ENCODE results near the gene ARHGEF25. TPM values are rescaled to one million over a fixed set of nuclear protein-coding genes. Genes with fewer than 3 reads are reported as not detected.

The ARHGEF25 gene
- total RNA-seq: 15.0 TPM
- polyA plus RNA-seq (ENCODE audit: insufficient read depth, low read depth, low replicate concordance): 10.9 TPM
- long read RNA-seq, donor 1, partial matches to known transcripts: 0 of 2 reads
- long read RNA-seq, donor 1, other reads (novel, unspliced or antisense): 0 of 2 reads
- long read RNA-seq, donor 2, partial matches to known transcripts: 8 of 8 reads
- long read RNA-seq, donor 2, other reads (novel, unspliced or antisense): 0 of 8 reads
- long read RNA-seq, donor 3, partial matches to known transcripts: 0 of 2 reads
- long read RNA-seq, donor 3, other reads (novel, unspliced or antisense): 0 of 2 reads
- long read RNA-seq, donor 4: 0 reads
- long read RNA-seq, donor 5: 0 reads
- long read RNA-seq, donor 6: 0 reads
- long read RNA-seq, donor 7: 0 reads
- long read RNA-seq, donor 8, partial matches to known transcripts: 9 of 10 reads
- long read RNA-seq, donor 8, other reads (novel, unspliced or antisense): 0 of 10 reads
- long read RNA-seq, donor 9: 0 reads
- long read RNA-seq, donor 10, partial matches to known transcripts: 7 of 8 reads
- long read RNA-seq, donor 10, other reads (novel, unspliced or antisense): 0 of 8 reads

DNA sequence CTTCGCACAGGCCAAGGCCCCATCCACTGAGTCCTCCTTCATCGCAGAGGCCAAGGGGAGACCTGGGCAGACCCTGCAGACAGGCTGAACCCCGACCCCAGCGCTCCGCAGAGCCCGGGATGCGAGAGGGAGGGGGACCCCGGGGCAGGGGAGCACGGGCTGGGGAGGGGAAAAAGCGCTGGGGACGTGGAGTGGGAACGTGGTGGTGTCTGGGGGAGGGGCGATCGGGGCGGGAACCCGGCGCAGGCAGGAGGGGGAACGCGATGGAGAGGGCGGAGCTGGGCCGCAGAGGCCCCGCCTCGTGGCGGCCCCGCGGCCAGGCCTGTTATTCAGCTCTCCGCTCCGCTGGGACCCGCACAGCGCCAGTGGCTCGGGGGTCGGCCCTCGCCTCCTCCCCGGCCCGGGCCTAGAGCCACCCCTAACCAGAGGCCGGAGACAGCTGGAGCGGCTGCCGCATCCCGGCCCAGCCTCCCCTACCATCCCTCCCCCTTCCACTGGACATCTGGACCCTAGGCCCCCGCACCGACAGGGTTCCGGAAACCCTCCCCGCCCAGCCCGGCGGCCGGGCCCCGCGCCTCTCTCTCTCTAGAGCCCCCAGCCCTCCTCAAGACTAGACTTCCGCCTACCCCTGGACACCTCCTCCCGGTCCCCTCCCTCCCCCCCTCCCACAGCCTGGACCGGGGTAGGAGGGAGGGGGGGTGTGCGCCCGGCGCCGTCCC lies at the start of gene ARHGEF25:
Gene ARHGEF25, plus strand, starts transcription at position 328 of the 719 bp plus-strand sequence. CDS start 460 bp downstream, outside the sequence.
- no peaks in the 10 kb centered on the region for H3K9me3 ChIP-seq (ENCODE audit: control insufficient read depth in 2 of 3, insufficient read depth in 1 of 3, low read length in 3 of 3)
- H3K36me3 ChIP-seq (ENCODE audit: control insufficient read depth in 2 of 3, insufficient read depth in 3 of 3, low read length in 3 of 3): no peaks in the 10 kb centered on the region
- H3K27me3 ChIP-seq (ENCODE audit: control insufficient read depth, insufficient read depth, low read length): no peaks in the 10 kb centered on the region
- intact Hi-C loops (cut with DNase I): no loop called here
- peak; percentile 76 to 94 (median 88) for DNase-seq
- TF ChIP-seq, protein P1, sequence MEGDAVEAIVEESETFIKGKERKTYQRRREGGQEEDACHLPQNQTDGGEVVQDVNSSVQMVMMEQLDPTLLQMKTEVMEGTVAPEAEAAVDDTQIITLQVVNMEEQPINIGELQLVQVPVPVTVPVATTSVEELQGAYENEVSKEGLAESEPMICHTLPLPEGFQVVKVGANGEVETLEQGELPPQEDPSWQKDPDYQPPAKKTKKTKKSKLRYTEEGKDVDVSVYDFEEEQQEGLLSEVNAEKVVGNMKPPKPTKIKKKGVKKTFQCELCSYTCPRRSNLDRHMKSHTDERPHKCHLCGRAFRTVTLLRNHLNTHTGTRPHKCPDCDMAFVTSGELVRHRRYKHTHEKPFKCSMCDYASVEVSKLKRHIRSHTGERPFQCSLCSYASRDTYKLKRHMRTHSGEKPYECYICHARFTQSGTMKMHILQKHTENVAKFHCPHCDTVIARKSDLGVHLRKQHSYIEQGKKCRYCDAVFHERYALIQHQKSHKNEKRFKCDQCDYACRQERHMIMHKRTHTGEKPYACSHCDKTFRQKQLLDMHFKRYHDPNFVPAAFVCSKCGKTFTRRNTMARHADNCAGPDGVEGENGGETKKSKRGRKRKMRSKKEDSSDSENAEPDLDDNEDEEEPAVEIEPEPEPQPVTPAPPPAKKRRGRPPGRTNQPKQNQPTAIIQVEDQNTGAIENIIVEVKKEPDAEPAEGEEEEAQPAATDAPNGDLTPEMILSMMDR (IDR thresholded peaks at IDR 0.05; ENCODE audit: borderline replicate concordance, extremely low read depth, insufficient read depth): no peak
- peak within 1 kb of the TSS in 2 of 3 donors; percentile 17 to 58 for H3K9ac ChIP-seq (ENCODE audit: low read length in 3 of 3)
- H3K4me3 ChIP-seq (ENCODE audit: low read length in 3 of 3): peak within 1 kb of the TSS; percentile 34 to 54 (median 53)
- H3K27ac ChIP-seq (ENCODE audit: low read depth in 2 of 2, low read length in 2 of 2): peak within 1 kb of the TSS; percentile 63 to 84
- H3K4me1 ChIP-seq (ENCODE audit: control insufficient read depth in 2 of 3, insufficient read depth in 2 of 3, low read depth in 1 of 3, low read length in 3 of 3): peaks cover 0 to 2% (median 0%) of the 10 kb centered on the region in 3 donors
- FAIRE-seq: no peak

DNA sequence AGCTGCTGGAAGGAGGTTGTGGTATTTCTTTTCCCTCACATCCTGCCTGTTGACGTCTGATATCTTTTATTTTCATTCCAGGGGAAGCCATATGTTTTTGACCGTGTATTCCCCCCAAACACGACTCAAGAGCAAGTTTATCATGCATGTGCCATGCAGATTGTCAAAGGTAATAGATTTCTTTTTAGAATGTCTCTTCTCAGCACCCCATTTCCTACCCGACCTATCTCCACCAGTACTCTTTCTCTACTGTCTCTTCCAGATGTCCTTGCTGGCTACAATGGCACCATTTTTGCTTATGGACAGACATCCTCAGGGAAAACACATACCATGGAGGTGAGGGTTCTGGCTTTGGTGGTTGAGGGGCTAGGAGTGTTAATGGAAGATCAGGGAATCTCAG lies 47.9 kb upstream of the ARHGEF25 start:
- Histone ChIP-seq H3K4me3 (ENCODE audit: low read length in 3 of 3) (no peak overlapping the region), H3K9ac (ENCODE audit: low read length in 3 of 3) (no peak overlapping the region), H3K4me1 (ENCODE audit: control insufficient read depth in 2 of 3, insufficient read depth in 2 of 3, low read depth in 1 of 3, low read length in 3 of 3) (no peaks in the 10 kb centered on the region), H3K27me3 (ENCODE audit: control insufficient read depth, insufficient read depth, low read length) (no peaks in the 10 kb centered on the region), H3K36me3 (ENCODE audit: control insufficient read depth in 2 of 3, insufficient read depth in 3 of 3, low read length in 3 of 3) (no peaks in the 10 kb centered on the region), H3K9me3 (ENCODE audit: control insufficient read depth in 2 of 3, insufficient read depth in 1 of 3, low read length in 3 of 3) (no peaks in the 10 kb centered on the region), H3K27ac (ENCODE audit: low read depth in 2 of 2, low read length in 2 of 2) (no peak overlapping the region)
- FAIRE-seq: no peak
- no peak for DNase-seq
- TF ChIP-seq, protein P1 (IDR thresholded peaks at IDR 0.05; ENCODE audit: borderline replicate concordance, extremely low read depth, insufficient read depth): no peak
- intact Hi-C loops (cut with DNase I): no loop called here

DNA sequence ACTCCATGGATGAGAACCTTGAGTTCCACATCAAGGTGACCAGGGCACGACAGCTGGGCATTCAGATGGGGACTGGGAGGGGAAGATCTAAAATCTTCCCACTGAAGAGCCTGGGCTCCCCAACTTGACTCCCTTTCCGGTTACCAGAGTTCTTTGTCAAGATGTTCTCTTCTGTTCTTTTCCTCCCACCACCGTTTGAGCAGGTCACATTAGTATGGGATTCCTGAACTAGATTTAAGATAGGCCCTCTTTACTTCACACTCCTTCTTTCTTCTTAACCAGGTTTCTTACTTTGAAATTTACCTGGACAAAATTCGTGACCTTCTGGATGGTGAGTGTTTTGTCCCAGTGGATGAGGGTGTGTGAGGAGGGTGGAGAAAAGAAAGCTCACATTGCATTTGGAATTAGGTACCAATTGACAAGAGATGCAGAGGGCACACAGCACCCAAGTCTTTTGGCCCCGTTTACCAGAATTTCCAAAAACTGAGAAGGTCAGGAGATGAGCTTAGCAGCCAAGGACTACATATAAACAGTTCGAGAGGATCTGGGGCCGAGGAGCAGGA lies 47.0 kb upstream of the ARHGEF25 start:
- no peak overlapping the region for H3K4me3 ChIP-seq (ENCODE audit: low read length in 3 of 3)
- no peak overlapping the region for H3K9ac ChIP-seq (ENCODE audit: low read length in 3 of 3)
- H3K9me3 ChIP-seq (ENCODE audit: control insufficient read depth in 2 of 3, insufficient read depth in 1 of 3, low read length in 3 of 3): no peaks in the 10 kb centered on the region
- no peak for DNase-seq
- H3K27ac ChIP-seq (ENCODE audit: low read depth in 2 of 2, low read length in 2 of 2): no peak overlapping the region
- H3K27me3 ChIP-seq (ENCODE audit: control insufficient read depth, insufficient read depth, low read length): no peaks in the 10 kb centered on the region
- no peak for FAIRE-seq
- TF ChIP-seq, protein P1 (IDR thresholded peaks at IDR 0.05; ENCODE audit: borderline replicate concordance, extremely low read depth, insufficient read depth): no peak
- no peaks in the 10 kb centered on the region for H3K4me1 ChIP-seq (ENCODE audit: control insufficient read depth in 2 of 3, insufficient read depth in 2 of 3, low read depth in 1 of 3, low read length in 3 of 3)
- H3K36me3 ChIP-seq (ENCODE audit: control insufficient read depth in 2 of 3, insufficient read depth in 3 of 3, low read length in 3 of 3): no peaks in the 10 kb centered on the region
- intact Hi-C loops (cut with DNase I): no loop called here

All from kidney (tissue), 22 donors.